Ascending aorta (tissue), 2 donors: ENCODE results near the gene INCA1. TPM values are rescaled to one million over a fixed set of nuclear protein-coding genes. Genes with fewer than 3 reads are reported as not detected.

Source experiments
- DNase-seq, 2 donors: peaks; one replicate each; pipeline ENCODE4 v3.0.0-alpha.2; 2019; ENCODE audit warnings: low spot score in 2 of 2
- H3K27ac ChIP-seq, 2 donors: fragments of 200-600 bp; sonication (generic); one replicate each; pipeline ENCODE4 v1.5.1; 2016 to 2017; ENCODE audit warnings: mild to moderate bottlenecking in 1 of 2
- H3K27me3 ChIP-seq: fragments of 200-600 bp; sonication (generic); one replicate; pipeline ENCODE4 v1.5.1; 2017
- H3K36me3 ChIP-seq, 2 donors: fragments of 200-600 bp; sonication (generic); one replicate each; pipeline ENCODE4 v1.5.1; 2016
- H3K4me1 ChIP-seq, 2 donors: fragments of 200-600 bp; sonication (generic); one replicate each; pipeline ENCODE4 v1.5.1; 2016 to 2017; ENCODE audit warnings: mild to moderate bottlenecking in 1 of 2
- H3K4me3 ChIP-seq, 2 donors: fragments of 200-600 bp; sonication (generic); one replicate each; pipeline ENCODE4 v1.5.1; 2016 to 2017; ENCODE audit warnings: mild to moderate bottlenecking in 1 of 2
- H3K9me3 ChIP-seq, 2 donors: fragments of 200-600 bp; sonication (generic); one replicate each; pipeline ENCODE4 v1.5.1; 2016
- intact Hi-C: fragments of 100-400 bp; cut with DNase I; formaldehyde crosslinking; loops from one replicate; pipeline ENCODE4 v1.15.1; 2023
- total RNA-seq: library from RNA; depleted of rRNA; stranded (reverse); fragments of >200 nt; gene quantifications from one replicate; pipeline ENCODE4 v1.1.0, GENCODE V29; 2016
- TF ChIP-seq, protein P1 (sequence below), 3 experiments: fragments of 200-600 bp in 2 of 3; fragments of 450-650 bp in 1 of 3; sonication (generic) in 2 of 3; IDR thresholded peaks; one replicate each; pipeline ENCODE4 v1.5.1; 2016 to 2019; ENCODE audit warnings: antibody characterized with exemption in 3 of 3, mild to moderate bottlenecking in 1 of 3, moderate library complexity in 1 of 3

INCA1 gene
- total RNA-seq, 1 donor from 2014 or later: not detected

DNA sequence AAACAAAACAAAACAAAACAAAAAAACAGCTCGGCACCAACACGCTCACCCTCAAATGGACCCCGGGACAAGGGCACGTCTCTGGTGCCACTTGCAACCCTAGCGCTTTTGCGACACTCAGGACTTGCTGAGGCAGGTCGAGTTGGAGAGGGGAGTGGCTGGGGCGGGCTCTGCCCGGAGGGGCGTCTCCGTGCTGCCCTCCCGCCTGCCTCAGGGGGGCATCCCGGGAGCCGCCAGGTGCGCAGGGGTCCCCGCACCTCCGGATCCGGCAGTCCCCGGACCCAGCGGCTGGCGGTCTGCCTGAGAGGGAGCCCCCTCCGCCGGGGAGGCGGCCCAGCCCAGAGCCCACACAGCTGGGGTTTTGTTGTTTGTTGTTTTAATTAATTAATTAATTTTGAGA lies 38.0 kb upstream of the INCA1 start, which contains the start of gene SLC52A1:
Gene SLC52A1 (minus strand): TSS at position 112 of the 400 bp plus-strand sequence. CDS start 820 bp downstream, outside the sequence.
- TF ChIP-seq, protein P1, sequence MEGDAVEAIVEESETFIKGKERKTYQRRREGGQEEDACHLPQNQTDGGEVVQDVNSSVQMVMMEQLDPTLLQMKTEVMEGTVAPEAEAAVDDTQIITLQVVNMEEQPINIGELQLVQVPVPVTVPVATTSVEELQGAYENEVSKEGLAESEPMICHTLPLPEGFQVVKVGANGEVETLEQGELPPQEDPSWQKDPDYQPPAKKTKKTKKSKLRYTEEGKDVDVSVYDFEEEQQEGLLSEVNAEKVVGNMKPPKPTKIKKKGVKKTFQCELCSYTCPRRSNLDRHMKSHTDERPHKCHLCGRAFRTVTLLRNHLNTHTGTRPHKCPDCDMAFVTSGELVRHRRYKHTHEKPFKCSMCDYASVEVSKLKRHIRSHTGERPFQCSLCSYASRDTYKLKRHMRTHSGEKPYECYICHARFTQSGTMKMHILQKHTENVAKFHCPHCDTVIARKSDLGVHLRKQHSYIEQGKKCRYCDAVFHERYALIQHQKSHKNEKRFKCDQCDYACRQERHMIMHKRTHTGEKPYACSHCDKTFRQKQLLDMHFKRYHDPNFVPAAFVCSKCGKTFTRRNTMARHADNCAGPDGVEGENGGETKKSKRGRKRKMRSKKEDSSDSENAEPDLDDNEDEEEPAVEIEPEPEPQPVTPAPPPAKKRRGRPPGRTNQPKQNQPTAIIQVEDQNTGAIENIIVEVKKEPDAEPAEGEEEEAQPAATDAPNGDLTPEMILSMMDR (IDR thresholded peaks at IDR 0.05): no peak
- Histone ChIP-seq H3K27ac (no peak within 1 kb of the TSS), H3K4me1 (peaks cover 0 to 4% of the 10 kb centered on the region in 2 donors), H3K36me3 (no peaks in the 10 kb centered on the region), H3K27me3 (no peaks in the 10 kb centered on the region), H3K9me3 (no peaks in the 10 kb centered on the region), H3K4me3 (peak within 1 kb of the TSS in 1 of 2 donors; percentile 16)
- intact Hi-C loops: no loop called here
- no peak for DNase-seq

GRCh38 chr17:5034651-5035050 lies 37.3 kb upstream of the INCA1 start:
- TF ChIP-seq, protein P1 (IDR thresholded peaks at IDR 0.05): no peak
- Histone ChIP-seq H3K4me3 (no peak overlapping the region), H3K27ac (no peak overlapping the region), H3K36me3 (no peaks in the 10 kb centered on the region), H3K27me3 (no peaks in the 10 kb centered on the region), H3K9me3 (no peaks in the 10 kb centered on the region), H3K4me1 (peaks cover 0 to 4% of the 10 kb centered on the region in 2 donors)
- no peak for DNase-seq
- intact Hi-C loops: no loop called here

DNA sequence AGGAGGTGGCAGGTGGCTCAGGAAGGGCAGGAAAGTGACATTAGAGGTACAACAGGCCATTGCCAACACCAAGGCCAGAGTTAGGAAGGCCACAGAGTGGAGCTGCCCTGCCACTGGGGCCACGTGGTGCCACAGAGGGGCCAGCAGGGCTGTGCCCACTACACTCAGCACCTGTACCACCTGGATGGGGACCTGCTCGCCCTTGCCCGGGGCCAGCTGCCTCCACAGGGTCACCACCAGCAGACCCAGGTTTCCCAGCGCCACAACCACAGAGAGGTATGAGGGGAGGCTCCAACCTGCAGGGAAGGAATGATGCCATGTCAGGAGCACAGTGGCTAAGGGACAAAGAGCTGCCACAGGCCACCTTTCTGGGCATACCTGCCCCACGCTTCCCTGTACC lies 36.7 kb upstream of the INCA1 start:
- H3K4me3 ChIP-seq: no peak overlapping the region
- TF ChIP-seq, protein P1 (IDR thresholded peaks at IDR 0.05): no peak
- no peaks in the 10 kb centered on the region for H3K36me3 ChIP-seq
- intact Hi-C loops: no loop called here
- no peak for DNase-seq
- H3K9me3 ChIP-seq: no peaks in the 10 kb centered on the region
- H3K27ac ChIP-seq: no peak overlapping the region
- no peaks in the 10 kb centered on the region for H3K27me3 ChIP-seq
- peaks cover 0 to 4% of the 10 kb centered on the region in 2 donors for H3K4me1 ChIP-seq

GRCh38 chr17:5033352-5034015 lies 36.2 kb upstream of the INCA1 start:
- Histone ChIP-seq H3K9me3 (no peaks in the 10 kb centered on the region), H3K4me3 (no peak overlapping the region), H3K27ac (no peak overlapping the region), H3K27me3 (no peaks in the 10 kb centered on the region), H3K36me3 (no peaks in the 10 kb centered on the region), H3K4me1 (peaks cover 0 to 4% of the 10 kb centered on the region in 2 donors)
- no peak for DNase-seq
- intact Hi-C loops: no loop called here
- TF ChIP-seq, protein P1 (IDR thresholded peaks at IDR 0.05): no peak

DNA sequence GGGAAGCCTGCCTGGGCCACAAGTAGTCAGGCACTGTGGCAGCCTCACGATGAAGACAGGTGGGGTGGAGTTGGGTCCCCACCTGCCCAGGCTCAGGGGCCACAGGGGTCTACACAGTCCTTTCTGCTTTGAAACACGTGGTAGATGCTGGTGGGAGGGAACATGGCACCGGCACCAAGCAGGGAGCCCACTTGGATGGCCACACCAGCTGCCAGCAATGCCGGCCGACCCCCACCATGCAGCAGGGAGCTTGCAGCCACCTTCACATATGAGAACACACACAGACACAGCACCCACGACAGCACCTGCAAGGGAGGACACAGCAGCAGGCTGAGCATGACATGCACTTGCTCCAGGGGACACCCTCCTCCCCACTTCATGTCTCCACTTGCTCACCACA lies 35.5 kb upstream of the INCA1 start:
- H3K27ac ChIP-seq: no peak overlapping the region
- no peaks in the 10 kb centered on the region for H3K36me3 ChIP-seq
- H3K4me3 ChIP-seq: no peak overlapping the region
- intact Hi-C loops: no loop called here
- peaks cover 0 to 4% of the 10 kb centered on the region in 2 donors for H3K4me1 ChIP-seq
- H3K9me3 ChIP-seq: no peaks in the 10 kb centered on the region
- TF ChIP-seq, protein P1 (IDR thresholded peaks at IDR 0.05): no peak
- DNase-seq: no peak
- H3K27me3 ChIP-seq: no peaks in the 10 kb centered on the region
